K562 (cell line): ENCODE measurements around the gene VPS4A. TPM values are rescaled to one million over a fixed set of nuclear protein-coding genes. Genes with fewer than 3 reads are reported as not detected.
A peak's percentile ranks its signal among the peaks of the same experiment; 100 is the strongest.

ENCODE experiments used
- E2F8 ChIP-seq: fragments of 450-650 bp; IDR thresholded peaks from 2 replicates; pipeline ENCODE4 v1.7.1; 2018; ENCODE audit warnings: mild to moderate bottlenecking, low read depth; ENCODE audit not compliant: partially characterized antibody
- HDAC1 ChIP-seq, 2 experiments: fragments of 450-650 bp; IDR thresholded peaks; 2 replicates each; pipeline ENCODE4 v1.6.1; 2016 to 2017; ENCODE audit warnings: inconsistent platforms in 1 of 2, mild to moderate bottlenecking in 1 of 2, moderate library complexity in 1 of 2
- IFI16 ChIP-seq: fragments of 250-450 bp; sonication (Bioruptor Pico); IDR thresholded peaks from 2 replicates; pipeline ENCODE4 v2.1.2; 2022; ENCODE audit warnings: mild to moderate bottlenecking, inconsistent platforms
- KDM5B ChIP-seq: fragments of 200-600 bp; sonication (generic); IDR thresholded peaks from 2 replicates; pipeline ENCODE4 v1.6.1; 2012; ENCODE audit warnings: low read depth, mild to moderate bottlenecking, moderate library complexity, low read length, control low read depth, inconsistent platforms; ENCODE audit not compliant: insufficient replicate concordance
- MEIS2 ChIP-seq: fragments of 450-650 bp; IDR thresholded peaks from 2 replicates; pipeline ENCODE4 v1.6.1; 2014; ENCODE audit warnings: mild to moderate bottlenecking; ENCODE audit not compliant: partially characterized antibody
- NONO ChIP-seq, 2 experiments: fragments of 200-400 bp in 1 of 2; fragments of 450-650 bp in 1 of 2; formaldehyde crosslinking in 1 of 2; IDR thresholded peaks; 2 replicates each; pipeline ENCODE4 v1.6.1; 2017; ENCODE audit warnings: low read depth in 2 of 2, mild to moderate bottlenecking in 2 of 2, moderate library complexity in 2 of 2, low read length in 1 of 2
- PHF20 ChIP-seq: fragments of 450-650 bp; IDR thresholded peaks from 2 replicates; pipeline ENCODE4 v1.6.1; 2018; ENCODE audit not compliant: partially characterized antibody
- REST ChIP-seq, 2 experiments: fragments of 450-650 bp; formaldehyde crosslinking in 1 of 2; IDR thresholded peaks; 2 replicates each; pipeline versions ENCODE4 v1.4.0 to v1.6.1; 2014 to 2020; ENCODE audit warnings: mild to moderate bottlenecking in 2 of 2, borderline replicate concordance in 1 of 2, low read depth in 1 of 2
- RFX5 ChIP-seq: IDR thresholded peaks from 2 replicates; pipeline ENCODE4 v1.6.1; 2011; ENCODE audit warnings: low read depth, mild to moderate bottlenecking, improper control_type of control experiment, low read length
- SMARCA5 ChIP-seq: fragments of 450-650 bp; IDR thresholded peaks from 2 replicates; pipeline ENCODE4 v1.6.1; 2016
- TEAD1 ChIP-seq, 2 experiments: fragments of 450-650 bp in 1 of 2; sonication (generic) in 1 of 2; formaldehyde crosslinking; IDR thresholded peaks; 2 replicates each; pipeline versions ENCODE4 v1.4.0 to v1.8.0; 2020 to 2022; ENCODE audit warnings: mild to moderate bottlenecking in 2 of 2, missing genetic modification reagents in 1 of 2
- YY1 ChIP-seq, 3 experiments: IDR thresholded peaks; 2 replicates each; pipeline ENCODE4 v1.6.1; 2011; ENCODE audit warnings: low read length in 2 of 3, mild to moderate bottlenecking in 2 of 3, moderate library complexity in 2 of 3, borderline replicate concordance in 1 of 3, control low read depth in 1 of 3, low read depth in 1 of 3; ENCODE audit not compliant: insufficient read depth in 3 of 3, insufficient replicate concordance in 2 of 3, control insufficient read depth in 1 of 3, insufficient read length in 1 of 3; ENCODE audit errors: extremely low read depth in 1 of 3
- ZC3H11A ChIP-seq: IDR thresholded peaks from 2 replicates; pipeline ENCODE4 v1.6.1; 2012; ENCODE audit warnings: low read depth, low read length, improper control_type of control experiment
- ZNF274 ChIP-seq: IDR thresholded peaks from 2 replicates; pipeline ENCODE4 v1.6.1; 2011; ENCODE audit warnings: low read depth, mild to moderate bottlenecking, low read length, moderate library complexity, borderline replicate concordance
- polyA plus RNA-seq, 8 experiments: library from polyadenylated mRNA; depleted of rRNA in 4 of 8; stranded (reverse) in 5 of 8; unstranded in 3 of 8; fragments of >200 nt; fragmentation: Nextera tagmentation in 2 of 8; fragmentation: Illumina TruSeq in 1 of 8; extraction: Ambion mirVana in 2 of 8; extraction: Trizol in 1 of 8; gene quantifications; 2 replicates each; pipeline versions ENCODE4 v1.2.1 to v1.2.3, GENCODE V29; 2011 to 2014; ENCODE audit warnings: inconsistent platforms in 1 of 8, missing spikeins in 1 of 8
- total RNA-seq, 7 experiments: library from RNA; depleted of rRNA in 6 of 7; stranded (reverse); fragments of >200 nt in 6 of 7; fragmentation: Illumina TruSeq in 2 of 7; extraction: Trizol in 2 of 7; gene quantifications; 2 replicates each; pipeline versions ENCODE4 v1.2.1 to v1.2.3, GENCODE V29; 2011 to 2021; ENCODE audit warnings: low replicate concordance in 1 of 7

The VPS4A gene
- total and polyA plus RNA-seq, 9 of the 15 experiments (the other 6 are each of a cell fraction or from before 2014, with no cell fraction given) = 7.6 to 45.4 (median 29.9) TPM

DNA sequence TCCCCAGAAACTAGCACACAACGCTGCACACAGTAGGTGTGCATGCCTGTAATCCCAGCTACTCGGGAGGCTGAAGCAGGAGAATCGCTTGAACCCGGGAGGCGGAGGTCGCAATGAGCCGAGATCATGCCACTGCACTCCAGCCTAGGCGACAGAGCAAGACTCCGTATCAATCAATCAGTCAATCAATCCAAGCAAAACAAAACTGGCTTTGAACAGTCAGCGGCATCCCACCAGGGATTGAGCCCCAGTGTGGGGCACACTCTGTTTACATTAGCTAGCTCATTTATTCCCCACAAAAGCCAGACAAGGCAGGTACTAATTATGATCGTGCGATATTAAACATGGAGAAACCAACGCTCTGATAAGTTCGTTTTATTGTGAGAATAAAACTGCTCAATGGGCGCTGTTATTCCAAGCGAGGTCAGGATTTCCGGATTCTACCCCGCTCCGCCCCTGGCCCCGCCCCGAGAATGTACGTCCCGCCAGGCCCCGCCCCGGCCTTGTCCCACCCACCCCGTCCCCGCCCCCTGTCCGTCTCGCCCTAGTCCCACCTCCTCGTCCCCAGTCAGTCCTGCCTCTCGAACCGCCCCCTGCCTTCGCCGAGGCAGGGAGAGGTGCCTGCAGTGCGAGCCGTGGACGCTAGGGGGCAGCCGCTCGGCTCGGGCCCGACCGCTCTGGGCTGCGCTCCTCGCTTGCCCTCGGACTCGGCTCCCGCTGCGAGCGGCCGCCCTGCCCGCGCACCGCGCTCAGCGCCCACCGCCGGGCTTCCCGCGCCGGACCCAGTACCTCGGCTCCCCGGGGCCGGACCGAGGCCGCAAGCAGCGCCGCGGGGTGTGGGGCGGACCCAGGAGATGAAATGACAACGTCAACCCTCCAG is at the start of gene VPS4A (continued):
- TF ChIP-seq KDM5B (peak; percentile 59), MEIS2 (peak; percentile 50), NONO (IDR thresholded peaks at IDR 0.05; ENCODE audit: low read depth in 2 of 2, low read length in 1 of 2) (peak; percentile 71 to 92), RFX5 (no peak), ZNF274 (no peak), PHF20 (peak; percentile 67), HDAC1 (IDR thresholded peaks at IDR 0.05) (0 out of 4 replicates have a peak, but pooled peaks of 1 of the 2 experiments have one; percentile 17), TEAD1 (CRISPR knock-in tag; IDR thresholded peaks at IDR 0.05) (peak in 1 of 2 experiments; percentile 33; a peak in 1 of 4 replicates), IFI16 (no peak), SMARCA5 (no peak), YY1 (IDR thresholded peaks at IDR 0.05; ENCODE audit: borderline replicate concordance in 1 of 3, control insufficient read depth in 1 of 3, extremely low read depth in 1 of 3, insufficient read depth in 3 of 3, insufficient read length in 1 of 3, insufficient replicate concordance in 2 of 3, low read depth in 1 of 3, low read length in 2 of 3) (peak in 2 of 3 experiments; percentile 59 to 70), ZC3H11A (no peak; the same call in 1 of the 2 replicates), E2F8 (no peak), REST (IDR thresholded peaks at IDR 0.05; ENCODE audit: borderline replicate concordance) (peak; percentile 42; the same call in 1 of the 2 replicates), REST (CRISPR knock-in tag; IDR thresholded peaks at IDR 0.05; ENCODE audit: low read depth) (no peak)
